HG03378 (cell line): ENCODE data around the gene CYREN.
"Not testable (repeated sequence)": the region's sequence is repeated elsewhere in the genome, so short reads cannot be mapped to it uniquely, and the experiment has no call there.

Experiments used
- ATAC-seq: cut with Tn5 transposase; IDR thresholded peaks from one replicate; pipeline ENCODE4 v1.9.1; 2021; ENCODE audit warnings: mild to moderate bottlenecking, moderate library complexity; ENCODE audit not compliant: unreplicated experiment

CYREN gene

GRCh38 chr7:135160858-135161653 lies 9.5 kb downstream of the CYREN start:
- no peak for ATAC-seq

- peak; percentile 51 for ATAC-seq
Measured at GRCh38 chr7:135160098-135160857, 10.2 kb downstream of the CYREN start.

GRCh38 chr7:135159359-135160085 lies 11.0 kb downstream of the CYREN start:
- ATAC-seq = peak; percentile 3

GRCh38 chr7:135158874-135159273 lies 11.6 kb downstream of the CYREN start:
- no peak for ATAC-seq

GRCh38 chr7:135158141-135158655 lies 12.3 kb downstream of the CYREN start:
- no peak for ATAC-seq

- ATAC-seq = no peak
Measured at GRCh38 chr7:135156290-135156689, 14.2 kb downstream of the CYREN start.

GRCh38 chr7:135154734-135155133 lies 15.8 kb downstream of the CYREN start:
- no peak for ATAC-seq

- no peak for ATAC-seq
Measured at GRCh38 chr7:135152442-135152841, 18.1 kb downstream of the CYREN start.

GRCh38 chr7:135151533-135151932 lies 19.0 kb downstream of the CYREN start:
- peak; percentile 30 for ATAC-seq

GRCh38 chr7:135151132-135151531 lies 19.4 kb downstream of the CYREN start:
- no peak for ATAC-seq

GRCh38 chr7:135150072-135150782 lies 20.3 kb downstream of the CYREN start:
- no peak for ATAC-seq

- ATAC-seq = peak; percentile 61
Measured at GRCh38 chr7:135147899-135148721, 22.4 kb downstream of the CYREN start, which contains the start of gene TMEM140. Gene TMEM140, plus strand, starts transcription at chr7:135148072. Its CDS starts 16,370 bp downstream, at chr7:135164442.

- peak; percentile 22 for ATAC-seq
Measured at GRCh38 chr7:135147341-135147898, 23.1 kb downstream of the CYREN start.

GRCh38 chr7:135143885-135144668 lies 26.4 kb downstream of the CYREN start:
- no peak for ATAC-seq

GRCh38 chr7:135129579-135129978 lies 40.9 kb downstream of the CYREN start:
- no peak for ATAC-seq

GRCh38 chr7:135128931-135129330 lies 41.6 kb downstream of the CYREN start:
- ATAC-seq = no peak

GRCh38 chr7:135124631-135125030 lies 45.9 kb downstream of the CYREN start:
- not testable (repeated sequence) for ATAC-seq

GRCh38 chr7:135121868-135122267 lies 48.6 kb downstream of the CYREN start:
- ATAC-seq = no peak
